ENCODE results near the gene SAMD4B. TPM values are rescaled to one million over a fixed set of nuclear protein-coding genes. Genes with fewer than 3 reads are reported as not detected.

SAMD4B gene
- total and polyA plus RNA-seq, 2 experiments from 2014 or later, result 104 to 172 TPM

DNA sequence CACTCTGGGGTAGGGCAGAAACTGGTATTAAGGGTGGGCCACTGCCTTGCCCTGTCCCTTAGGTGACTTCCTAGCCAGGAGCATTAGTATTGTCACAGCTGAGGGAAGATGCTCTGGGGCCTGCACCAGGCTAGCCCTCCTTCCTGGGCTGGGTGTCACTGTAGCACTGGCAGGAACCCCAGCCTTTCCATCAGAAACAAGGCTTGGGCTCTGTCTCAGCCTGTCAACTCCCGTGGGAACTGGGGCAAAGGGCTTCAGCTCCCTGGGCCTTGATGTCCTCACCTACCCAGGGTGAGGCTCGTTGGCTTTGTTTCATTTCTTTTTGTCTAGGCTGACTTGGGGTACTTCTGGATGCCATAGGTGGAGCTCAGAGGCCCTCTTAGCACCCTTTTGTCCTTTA, 30.7 kb downstream of the SAMD4B start:
- DNase-seq (ENCODE audit: low spot score), result no peak
- H3K79me2 ChIP-seq (replicated peaks; ENCODE audit: insufficient read depth), result no peaks in the 10 kb centered on the region
- no peaks in the 10 kb centered on the region for H3K27me3 ChIP-seq (ENCODE audit: insufficient read depth)
- no peak overlapping the region for H3K4me3 Mint-ChIP-seq
- no peaks in the 10 kb centered on the region for H3K4me1 Mint-ChIP-seq
- no peak for ATAC-seq
- no peaks in the 10 kb centered on the region for H3K4me1 ChIP-seq (ENCODE audit: insufficient read depth)
- H4K20me1 ChIP-seq (replicated peaks; ENCODE audit: insufficient read depth), result peaks cover 10% of the 10 kb centered on the region
- H3K4me3 ChIP-seq, result no peak overlapping the region
- no peaks in the 10 kb centered on the region for H3K9me2 ChIP-seq (ENCODE audit: insufficient read depth)
- H3K36me3 Mint-ChIP-seq (ENCODE audit: low read depth), result peaks cover 65% of the 10 kb centered on the region
- peaks cover 2% of the 10 kb centered on the region for H3K27me3 Mint-ChIP-seq (ENCODE audit: insufficient read depth, low read depth, poor library complexity)
- no peak overlapping the region for H2AFZ ChIP-seq
- TF ChIP-seq, protein P1, sequence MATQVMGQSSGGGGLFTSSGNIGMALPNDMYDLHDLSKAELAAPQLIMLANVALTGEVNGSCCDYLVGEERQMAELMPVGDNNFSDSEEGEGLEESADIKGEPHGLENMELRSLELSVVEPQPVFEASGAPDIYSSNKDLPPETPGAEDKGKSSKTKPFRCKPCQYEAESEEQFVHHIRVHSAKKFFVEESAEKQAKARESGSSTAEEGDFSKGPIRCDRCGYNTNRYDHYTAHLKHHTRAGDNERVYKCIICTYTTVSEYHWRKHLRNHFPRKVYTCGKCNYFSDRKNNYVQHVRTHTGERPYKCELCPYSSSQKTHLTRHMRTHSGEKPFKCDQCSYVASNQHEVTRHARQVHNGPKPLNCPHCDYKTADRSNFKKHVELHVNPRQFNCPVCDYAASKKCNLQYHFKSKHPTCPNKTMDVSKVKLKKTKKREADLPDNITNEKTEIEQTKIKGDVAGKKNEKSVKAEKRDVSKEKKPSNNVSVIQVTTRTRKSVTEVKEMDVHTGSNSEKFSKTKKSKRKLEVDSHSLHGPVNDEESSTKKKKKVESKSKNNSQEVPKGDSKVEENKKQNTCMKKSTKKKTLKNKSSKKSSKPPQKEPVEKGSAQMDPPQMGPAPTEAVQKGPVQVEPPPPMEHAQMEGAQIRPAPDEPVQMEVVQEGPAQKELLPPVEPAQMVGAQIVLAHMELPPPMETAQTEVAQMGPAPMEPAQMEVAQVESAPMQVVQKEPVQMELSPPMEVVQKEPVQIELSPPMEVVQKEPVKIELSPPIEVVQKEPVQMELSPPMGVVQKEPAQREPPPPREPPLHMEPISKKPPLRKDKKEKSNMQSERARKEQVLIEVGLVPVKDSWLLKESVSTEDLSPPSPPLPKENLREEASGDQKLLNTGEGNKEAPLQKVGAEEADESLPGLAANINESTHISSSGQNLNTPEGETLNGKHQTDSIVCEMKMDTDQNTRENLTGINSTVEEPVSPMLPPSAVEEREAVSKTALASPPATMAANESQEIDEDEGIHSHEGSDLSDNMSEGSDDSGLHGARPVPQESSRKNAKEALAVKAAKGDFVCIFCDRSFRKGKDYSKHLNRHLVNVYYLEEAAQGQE (IDR thresholded peaks at IDR 0.05; ENCODE audit: unreplicated experiment), result no peak
- TF ChIP-seq EZH2phosphoT487 (IDR thresholded peaks at IDR 0.05; ENCODE audit: unreplicated experiment), result no peak
- no peak for TF ChIP-seq NANOG (IDR thresholded peaks at IDR 0.05; ENCODE audit: borderline replicate concordance)
- TF ChIP-seq POLR2AphosphoS5 (IDR thresholded peaks at IDR 0.05; ENCODE audit: low read depth), result no peak
- TF ChIP-seq JUNB (IDR thresholded peaks at IDR 0.05; ENCODE audit: unreplicated experiment), result no peak
- TF ChIP-seq ZNF114 (CRISPR knock-in tag; IDR thresholded peaks at IDR 0.05), result no peak
- no peak for TF ChIP-seq STAT1 (IDR thresholded peaks at IDR 0.05; ENCODE audit: unreplicated experiment)
- TF ChIP-seq CREB1 (CRISPR knock-in tag; IDR thresholded peaks at IDR 0.05; ENCODE audit: low read depth), result no peak
- TF ChIP-seq, protein P2, sequence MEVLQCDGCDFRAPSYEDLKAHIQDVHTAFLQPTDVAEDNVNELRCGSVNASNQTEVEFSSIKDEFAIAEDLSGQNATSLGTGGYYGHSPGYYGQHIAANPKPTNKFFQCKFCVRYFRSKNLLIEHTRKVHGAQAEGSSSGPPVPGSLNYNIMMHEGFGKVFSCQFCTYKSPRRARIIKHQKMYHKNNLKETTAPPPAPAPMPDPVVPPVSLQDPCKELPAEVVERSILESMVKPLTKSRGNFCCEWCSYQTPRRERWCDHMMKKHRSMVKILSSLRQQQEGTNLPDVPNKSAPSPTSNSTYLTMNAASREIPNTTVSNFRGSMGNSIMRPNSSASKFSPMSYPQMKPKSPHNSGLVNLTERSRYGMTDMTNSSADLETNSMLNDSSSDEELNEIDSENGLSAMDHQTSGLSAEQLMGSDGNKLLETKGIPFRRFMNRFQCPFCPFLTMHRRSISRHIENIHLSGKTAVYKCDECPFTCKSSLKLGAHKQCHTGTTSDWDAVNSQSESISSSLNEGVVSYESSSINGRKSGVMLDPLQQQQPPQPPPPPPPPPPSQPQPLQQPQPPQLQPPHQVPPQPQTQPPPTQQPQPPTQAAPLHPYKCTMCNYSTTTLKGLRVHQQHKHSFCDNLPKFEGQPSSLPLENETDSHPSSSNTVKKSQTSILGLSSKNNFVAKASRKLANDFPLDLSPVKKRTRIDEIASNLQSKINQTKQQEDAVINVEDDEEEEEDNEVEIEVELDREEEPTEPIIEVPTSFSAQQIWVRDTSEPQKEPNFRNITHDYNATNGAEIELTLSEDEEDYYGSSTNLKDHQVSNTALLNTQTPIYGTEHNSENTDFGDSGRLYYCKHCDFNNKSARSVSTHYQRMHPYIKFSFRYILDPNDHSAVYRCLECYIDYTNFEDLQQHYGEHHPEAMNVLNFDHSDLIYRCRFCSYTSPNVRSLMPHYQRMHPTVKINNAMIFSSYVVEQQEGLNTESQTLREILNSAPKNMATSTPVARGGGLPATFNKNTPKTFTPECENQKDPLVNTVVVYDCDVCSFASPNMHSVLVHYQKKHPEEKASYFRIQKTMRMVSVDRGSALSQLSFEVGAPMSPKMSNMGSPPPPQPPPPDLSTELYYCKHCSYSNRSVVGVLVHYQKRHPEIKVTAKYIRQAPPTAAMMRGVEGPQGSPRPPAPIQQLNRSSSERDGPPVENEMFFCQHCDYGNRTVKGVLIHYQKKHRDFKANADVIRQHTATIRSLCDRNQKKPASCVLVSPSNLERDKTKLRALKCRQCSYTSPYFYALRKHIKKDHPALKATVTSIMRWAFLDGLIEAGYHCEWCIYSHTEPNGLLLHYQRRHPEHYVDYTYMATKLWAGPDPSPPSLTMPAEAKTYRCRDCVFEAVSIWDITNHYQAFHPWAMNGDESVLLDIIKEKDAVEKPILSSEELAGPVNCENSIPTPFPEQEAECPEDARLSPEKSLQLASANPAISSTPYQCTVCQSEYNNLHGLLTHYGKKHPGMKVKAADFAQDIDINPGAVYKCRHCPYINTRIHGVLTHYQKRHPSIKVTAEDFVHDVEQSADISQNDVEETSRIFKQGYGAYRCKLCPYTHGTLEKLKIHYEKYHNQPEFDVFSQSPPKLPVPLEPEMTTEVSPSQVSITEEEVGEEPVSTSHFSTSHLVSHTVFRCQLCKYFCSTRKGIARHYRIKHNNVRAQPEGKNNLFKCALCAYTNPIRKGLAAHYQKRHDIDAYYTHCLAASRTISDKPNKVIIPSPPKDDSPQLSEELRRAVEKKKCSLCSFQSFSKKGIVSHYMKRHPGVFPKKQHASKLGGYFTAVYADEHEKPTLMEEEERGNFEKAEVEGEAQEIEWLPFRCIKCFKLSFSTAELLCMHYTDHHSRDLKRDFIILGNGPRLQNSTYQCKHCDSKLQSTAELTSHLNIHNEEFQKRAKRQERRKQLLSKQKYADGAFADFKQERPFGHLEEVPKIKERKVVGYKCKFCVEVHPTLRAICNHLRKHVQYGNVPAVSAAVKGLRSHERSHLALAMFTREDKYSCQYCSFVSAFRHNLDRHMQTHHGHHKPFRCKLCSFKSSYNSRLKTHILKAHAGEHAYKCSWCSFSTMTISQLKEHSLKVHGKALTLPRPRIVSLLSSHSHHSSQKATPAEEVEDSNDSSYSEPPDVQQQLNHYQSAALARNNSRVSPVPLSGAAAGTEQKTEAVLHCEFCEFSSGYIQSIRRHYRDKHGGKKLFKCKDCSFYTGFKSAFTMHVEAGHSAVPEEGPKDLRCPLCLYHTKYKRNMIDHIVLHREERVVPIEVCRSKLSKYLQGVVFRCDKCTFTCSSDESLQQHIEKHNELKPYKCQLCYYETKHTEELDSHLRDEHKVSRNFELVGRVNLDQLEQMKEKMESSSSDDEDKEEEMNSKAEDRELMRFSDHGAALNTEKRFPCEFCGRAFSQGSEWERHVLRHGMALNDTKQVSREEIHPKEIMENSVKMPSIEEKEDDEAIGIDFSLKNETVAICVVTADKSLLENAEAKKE (CRISPR knock-in tag; IDR thresholded peaks at IDR 0.05), result no peak
- no peak for TF ChIP-seq ZNF331 (CRISPR knock-in tag; IDR thresholded peaks at IDR 0.05; ENCODE audit: low read depth)
- TF ChIP-seq, protein P3, sequence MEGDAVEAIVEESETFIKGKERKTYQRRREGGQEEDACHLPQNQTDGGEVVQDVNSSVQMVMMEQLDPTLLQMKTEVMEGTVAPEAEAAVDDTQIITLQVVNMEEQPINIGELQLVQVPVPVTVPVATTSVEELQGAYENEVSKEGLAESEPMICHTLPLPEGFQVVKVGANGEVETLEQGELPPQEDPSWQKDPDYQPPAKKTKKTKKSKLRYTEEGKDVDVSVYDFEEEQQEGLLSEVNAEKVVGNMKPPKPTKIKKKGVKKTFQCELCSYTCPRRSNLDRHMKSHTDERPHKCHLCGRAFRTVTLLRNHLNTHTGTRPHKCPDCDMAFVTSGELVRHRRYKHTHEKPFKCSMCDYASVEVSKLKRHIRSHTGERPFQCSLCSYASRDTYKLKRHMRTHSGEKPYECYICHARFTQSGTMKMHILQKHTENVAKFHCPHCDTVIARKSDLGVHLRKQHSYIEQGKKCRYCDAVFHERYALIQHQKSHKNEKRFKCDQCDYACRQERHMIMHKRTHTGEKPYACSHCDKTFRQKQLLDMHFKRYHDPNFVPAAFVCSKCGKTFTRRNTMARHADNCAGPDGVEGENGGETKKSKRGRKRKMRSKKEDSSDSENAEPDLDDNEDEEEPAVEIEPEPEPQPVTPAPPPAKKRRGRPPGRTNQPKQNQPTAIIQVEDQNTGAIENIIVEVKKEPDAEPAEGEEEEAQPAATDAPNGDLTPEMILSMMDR (conservative IDR thresholded peaks at IDR 0.05; ENCODE audit: low read depth in 2 of 2), result no peak
- no peak overlapping the region for H3K27ac Mint-ChIP-seq
- peaks cover 14% of the 10 kb centered on the region for H3K36me3 ChIP-seq (ENCODE audit: insufficient read depth)
- no peak overlapping the region for H3K27ac ChIP-seq (ENCODE audit: low read depth)
- H3K4me2 ChIP-seq, result no peak overlapping the region
- no peaks in the 10 kb centered on the region; the same call in 2 of the 3 replicates for H3K9me3 Mint-ChIP-seq
- 0 out of 2 replicates have a peak, but pooled peaks cover 5% of the 10 kb centered on the region for H3F3A ChIP-seq (replicated peaks; ENCODE audit: low read depth)

All from GM23338 (cell line).